Panc1 (cell line): ENCODE measurements around the gene THSD7A.

ENCODE experiments used
- POLR2AphosphoS5 ChIP-seq: IDR thresholded peaks from 2 replicates; pipeline ENCODE4 v1.6.1; 2012; ENCODE audit warnings: mild to moderate bottlenecking, low read depth, low read length, moderate library complexity
- SIN3A ChIP-seq: IDR thresholded peaks from 2 replicates; pipeline ENCODE4 v1.6.1; 2012; ENCODE audit warnings: low read depth, mild to moderate bottlenecking, low read length, moderate library complexity, borderline replicate concordance; ENCODE audit not compliant: insufficient read depth
- TCF7L2 ChIP-seq: IDR thresholded peaks from 2 replicates; pipeline ENCODE4 v1.6.1; 2011; ENCODE audit warnings: mild to moderate bottlenecking, low read depth, low read length, inconsistent platforms
- TF ChIP-seq, protein P1 (sequence below): fragments of 450-650 bp; IDR thresholded peaks from 2 replicates; pipeline ENCODE4 v1.5.1; 2017; ENCODE audit warnings: mild to moderate bottlenecking
- TF ChIP-seq, protein P2 (sequence below), 2 experiments: IDR thresholded peaks; 2 replicates each; pipeline ENCODE4 v1.6.1; 2011 to 2012; ENCODE audit warnings: low read depth in 2 of 2, control low read depth in 1 of 2, low read length in 1 of 2, mild to moderate bottlenecking in 1 of 2, moderate library complexity in 1 of 2; ENCODE audit not compliant: insufficient read depth in 1 of 2

DNA sequence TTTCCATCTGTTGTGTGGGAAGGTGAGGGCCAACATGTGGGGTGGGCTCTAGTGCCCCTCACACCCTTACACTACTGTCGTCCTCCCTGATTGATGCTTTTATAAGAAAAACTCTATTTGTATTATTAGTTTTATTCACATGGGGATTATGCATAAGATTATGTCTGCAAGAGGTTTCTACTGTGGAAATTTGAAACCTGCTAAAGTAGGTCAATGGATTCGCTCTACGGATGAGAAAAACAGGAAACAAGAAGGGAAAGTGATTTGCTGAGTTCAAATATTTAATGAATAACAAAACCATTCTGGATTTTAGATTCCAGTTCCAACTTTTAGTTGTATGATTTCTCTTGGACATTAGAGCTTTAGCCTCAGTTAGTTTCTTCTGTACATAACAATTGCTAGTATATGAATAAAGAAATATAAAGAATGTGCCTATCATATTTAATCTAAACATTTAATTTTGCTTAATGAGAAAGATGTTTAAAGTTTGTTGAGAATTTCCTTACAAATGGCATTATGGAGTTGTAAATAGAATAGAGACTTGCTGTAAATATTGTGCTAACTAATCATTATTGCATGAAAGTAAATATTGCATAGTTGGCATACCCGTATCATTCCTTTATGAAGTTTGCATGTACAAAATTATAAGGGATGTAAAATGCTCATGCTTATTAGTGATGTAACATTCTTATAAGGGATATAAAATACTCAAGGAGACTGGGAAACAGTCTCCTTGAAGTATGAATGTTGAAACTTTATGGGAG is 193.8 kb downstream of the THSD7A start:
- TF ChIP-seq, protein P1, sequence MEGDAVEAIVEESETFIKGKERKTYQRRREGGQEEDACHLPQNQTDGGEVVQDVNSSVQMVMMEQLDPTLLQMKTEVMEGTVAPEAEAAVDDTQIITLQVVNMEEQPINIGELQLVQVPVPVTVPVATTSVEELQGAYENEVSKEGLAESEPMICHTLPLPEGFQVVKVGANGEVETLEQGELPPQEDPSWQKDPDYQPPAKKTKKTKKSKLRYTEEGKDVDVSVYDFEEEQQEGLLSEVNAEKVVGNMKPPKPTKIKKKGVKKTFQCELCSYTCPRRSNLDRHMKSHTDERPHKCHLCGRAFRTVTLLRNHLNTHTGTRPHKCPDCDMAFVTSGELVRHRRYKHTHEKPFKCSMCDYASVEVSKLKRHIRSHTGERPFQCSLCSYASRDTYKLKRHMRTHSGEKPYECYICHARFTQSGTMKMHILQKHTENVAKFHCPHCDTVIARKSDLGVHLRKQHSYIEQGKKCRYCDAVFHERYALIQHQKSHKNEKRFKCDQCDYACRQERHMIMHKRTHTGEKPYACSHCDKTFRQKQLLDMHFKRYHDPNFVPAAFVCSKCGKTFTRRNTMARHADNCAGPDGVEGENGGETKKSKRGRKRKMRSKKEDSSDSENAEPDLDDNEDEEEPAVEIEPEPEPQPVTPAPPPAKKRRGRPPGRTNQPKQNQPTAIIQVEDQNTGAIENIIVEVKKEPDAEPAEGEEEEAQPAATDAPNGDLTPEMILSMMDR, result no peak
- TF ChIP-seq SIN3A (no peak), TCF7L2 (no peak), POLR2AphosphoS5 (no peak)
- TF ChIP-seq, protein P2, sequence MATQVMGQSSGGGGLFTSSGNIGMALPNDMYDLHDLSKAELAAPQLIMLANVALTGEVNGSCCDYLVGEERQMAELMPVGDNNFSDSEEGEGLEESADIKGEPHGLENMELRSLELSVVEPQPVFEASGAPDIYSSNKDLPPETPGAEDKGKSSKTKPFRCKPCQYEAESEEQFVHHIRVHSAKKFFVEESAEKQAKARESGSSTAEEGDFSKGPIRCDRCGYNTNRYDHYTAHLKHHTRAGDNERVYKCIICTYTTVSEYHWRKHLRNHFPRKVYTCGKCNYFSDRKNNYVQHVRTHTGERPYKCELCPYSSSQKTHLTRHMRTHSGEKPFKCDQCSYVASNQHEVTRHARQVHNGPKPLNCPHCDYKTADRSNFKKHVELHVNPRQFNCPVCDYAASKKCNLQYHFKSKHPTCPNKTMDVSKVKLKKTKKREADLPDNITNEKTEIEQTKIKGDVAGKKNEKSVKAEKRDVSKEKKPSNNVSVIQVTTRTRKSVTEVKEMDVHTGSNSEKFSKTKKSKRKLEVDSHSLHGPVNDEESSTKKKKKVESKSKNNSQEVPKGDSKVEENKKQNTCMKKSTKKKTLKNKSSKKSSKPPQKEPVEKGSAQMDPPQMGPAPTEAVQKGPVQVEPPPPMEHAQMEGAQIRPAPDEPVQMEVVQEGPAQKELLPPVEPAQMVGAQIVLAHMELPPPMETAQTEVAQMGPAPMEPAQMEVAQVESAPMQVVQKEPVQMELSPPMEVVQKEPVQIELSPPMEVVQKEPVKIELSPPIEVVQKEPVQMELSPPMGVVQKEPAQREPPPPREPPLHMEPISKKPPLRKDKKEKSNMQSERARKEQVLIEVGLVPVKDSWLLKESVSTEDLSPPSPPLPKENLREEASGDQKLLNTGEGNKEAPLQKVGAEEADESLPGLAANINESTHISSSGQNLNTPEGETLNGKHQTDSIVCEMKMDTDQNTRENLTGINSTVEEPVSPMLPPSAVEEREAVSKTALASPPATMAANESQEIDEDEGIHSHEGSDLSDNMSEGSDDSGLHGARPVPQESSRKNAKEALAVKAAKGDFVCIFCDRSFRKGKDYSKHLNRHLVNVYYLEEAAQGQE (IDR thresholded peaks at IDR 0.05; ENCODE audit: insufficient read depth in 1 of 2, low read depth in 2 of 2, low read length in 1 of 2), result no peak
